ENCODE results near the gene ZNF260.

- TF ChIP-seq, protein P1, sequence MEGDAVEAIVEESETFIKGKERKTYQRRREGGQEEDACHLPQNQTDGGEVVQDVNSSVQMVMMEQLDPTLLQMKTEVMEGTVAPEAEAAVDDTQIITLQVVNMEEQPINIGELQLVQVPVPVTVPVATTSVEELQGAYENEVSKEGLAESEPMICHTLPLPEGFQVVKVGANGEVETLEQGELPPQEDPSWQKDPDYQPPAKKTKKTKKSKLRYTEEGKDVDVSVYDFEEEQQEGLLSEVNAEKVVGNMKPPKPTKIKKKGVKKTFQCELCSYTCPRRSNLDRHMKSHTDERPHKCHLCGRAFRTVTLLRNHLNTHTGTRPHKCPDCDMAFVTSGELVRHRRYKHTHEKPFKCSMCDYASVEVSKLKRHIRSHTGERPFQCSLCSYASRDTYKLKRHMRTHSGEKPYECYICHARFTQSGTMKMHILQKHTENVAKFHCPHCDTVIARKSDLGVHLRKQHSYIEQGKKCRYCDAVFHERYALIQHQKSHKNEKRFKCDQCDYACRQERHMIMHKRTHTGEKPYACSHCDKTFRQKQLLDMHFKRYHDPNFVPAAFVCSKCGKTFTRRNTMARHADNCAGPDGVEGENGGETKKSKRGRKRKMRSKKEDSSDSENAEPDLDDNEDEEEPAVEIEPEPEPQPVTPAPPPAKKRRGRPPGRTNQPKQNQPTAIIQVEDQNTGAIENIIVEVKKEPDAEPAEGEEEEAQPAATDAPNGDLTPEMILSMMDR (IDR thresholded peaks at IDR 0.05; ENCODE audit: insufficient read depth, low read length, poor library complexity, severe bottlenecking) = no peak
- TF ChIP-seq EZH2phosphoT487 (conservative IDR thresholded peaks at IDR 0.05; ENCODE audit: low read length) = no peak
These were observed 3.5 kb downstream of the ZNF260 start for GRCh38 chr19:36524617-36525016.

Data from SU-DHL-6 (cell line).